Activated naive CD8-positive, alpha-beta T cell treated with anti-CD3 and anti-CD28 coated beads for 36 hours (primary cell): ENCODE results near the gene PRSS22. TPM values are rescaled to one million over a fixed set of nuclear protein-coding genes. Genes with fewer than 3 reads are reported as not detected.

Source experiments
- DNase-seq: peaks from one replicate; pipeline ENCODE4 v3.0.0; 2021
- H3K27ac Mint-ChIP-seq: one replicate; pipeline ENCODE4 v1.8.0; 2022; ENCODE audit warnings: mild to moderate bottlenecking, moderate library complexity, mixed read lengths
- H3K27me3 Mint-ChIP-seq: one replicate; pipeline ENCODE4 v1.8.0; 2022; ENCODE audit warnings: mild to moderate bottlenecking, mixed read lengths
- H3K36me3 Mint-ChIP-seq: one replicate; pipeline ENCODE4 v1.8.0; 2021; ENCODE audit warnings: mild to moderate bottlenecking, mixed read lengths
- H3K4me1 Mint-ChIP-seq: one replicate; pipeline ENCODE4 v1.8.0; 2021; ENCODE audit warnings: mixed read lengths
- H3K4me3 Mint-ChIP-seq: one replicate; pipeline ENCODE4 v1.8.0; 2022; ENCODE audit warnings: mild to moderate bottlenecking, moderate library complexity, mixed read lengths
- H3K9me3 Mint-ChIP-seq: one replicate; pipeline ENCODE4 v1.8.0; 2022; ENCODE audit warnings: mixed read lengths
- total RNA-seq, 2 experiments: library from RNA; stranded (reverse); gene quantifications; one replicate each; pipeline ENCODE4 v1.2.3, GENCODE V29; 2021

PRSS22 gene
- total RNA-seq, 2 experiments from 2014 or later = not detected

DNA sequence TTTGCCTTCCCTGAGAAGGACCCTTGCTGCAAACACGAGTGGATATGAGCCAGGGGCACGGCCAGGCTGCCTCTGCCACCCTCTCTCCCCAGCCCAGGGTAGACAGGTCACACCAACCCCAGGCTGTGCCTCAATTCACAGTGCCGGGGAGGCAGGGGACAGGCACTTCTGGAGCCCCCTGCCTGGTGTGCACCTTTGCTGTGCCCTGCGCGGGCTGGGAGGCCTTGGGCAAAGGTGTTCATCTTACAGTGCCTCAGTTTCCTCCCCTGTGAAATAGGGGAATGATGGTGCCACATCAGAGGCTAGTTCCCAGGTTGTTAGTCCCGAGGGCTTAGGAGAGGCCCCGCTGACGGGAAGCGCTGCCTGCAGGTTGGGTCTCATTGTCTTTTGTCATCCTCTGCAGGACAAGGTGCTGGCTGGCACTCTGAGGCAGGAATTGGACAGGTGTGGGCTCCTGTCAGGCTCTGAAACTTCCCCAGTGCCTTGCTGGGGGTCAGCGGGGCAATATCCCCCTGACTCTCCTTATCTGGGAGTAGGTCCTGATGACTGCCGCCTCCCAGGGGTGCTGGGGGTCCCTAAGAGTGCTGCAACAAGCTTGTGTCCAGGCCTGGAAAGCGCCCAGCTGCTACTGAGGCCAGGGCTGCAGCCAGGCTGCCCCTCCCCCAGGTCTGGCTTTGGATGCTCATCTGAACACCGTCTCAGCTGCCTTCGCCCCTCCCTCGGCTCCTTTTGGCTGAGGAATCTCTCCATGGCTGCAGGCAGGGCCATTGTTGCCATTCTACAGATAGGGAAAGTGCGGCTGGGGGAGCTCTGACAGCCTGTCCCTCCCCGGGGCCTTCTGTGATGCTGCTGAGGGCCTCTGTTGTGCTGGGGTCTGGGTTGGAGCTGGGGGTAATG lies 37.8 kb downstream of the PRSS22 start:
- no peak for DNase-seq
- no peak overlapping the region for H3K27ac Mint-ChIP-seq
- H3K36me3 Mint-ChIP-seq = peaks cover 1% of the 10 kb centered on the region
- no peaks in the 10 kb centered on the region for H3K4me1 Mint-ChIP-seq
- no peak overlapping the region for H3K4me3 Mint-ChIP-seq
- H3K9me3 Mint-ChIP-seq = no peaks in the 10 kb centered on the region
- no peaks in the 10 kb centered on the region for H3K27me3 Mint-ChIP-seq

DNA sequence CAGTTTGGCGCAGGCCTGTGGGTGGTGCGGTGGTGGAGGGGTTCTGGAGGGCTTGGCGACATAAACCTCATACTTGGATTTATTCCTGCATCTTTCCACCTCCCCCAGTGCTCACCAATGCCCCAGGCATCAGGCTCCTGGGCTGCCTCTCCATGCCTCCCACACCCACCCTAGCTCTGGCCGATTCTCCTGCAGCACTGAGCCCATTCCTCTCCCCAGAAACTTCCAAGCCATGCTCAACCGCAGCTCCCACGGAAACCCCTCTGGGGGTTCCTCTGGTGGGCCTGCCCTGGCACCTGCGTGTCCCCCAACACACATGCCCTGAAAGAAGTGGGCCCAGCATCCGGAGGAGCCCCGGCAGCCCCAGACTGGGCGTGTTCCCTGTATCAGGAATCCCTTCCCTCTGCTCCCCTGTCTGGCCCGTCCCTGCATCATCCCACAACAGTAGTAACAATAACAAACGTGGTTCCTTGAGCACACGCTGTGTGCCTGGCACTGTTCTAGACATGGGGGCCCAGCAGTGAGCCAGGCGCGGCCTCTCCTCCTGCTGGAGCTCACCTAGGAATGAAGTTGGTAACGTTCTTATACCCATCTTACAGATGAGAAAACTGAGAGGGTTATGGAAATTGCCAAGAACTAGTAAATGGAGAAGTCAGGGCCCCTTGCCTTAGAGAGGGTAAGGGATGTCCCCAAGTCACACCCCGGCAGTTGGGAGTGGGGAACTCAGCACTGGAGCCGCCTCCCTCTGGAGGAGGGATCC lies 38.6 kb downstream of the PRSS22 start:
- Mint-ChIP-seq H3K4me1 (no peaks in the 10 kb centered on the region), H3K27ac (no peak overlapping the region), H3K36me3 (peaks cover 1% of the 10 kb centered on the region), H3K4me3 (no peak overlapping the region), H3K9me3 (no peaks in the 10 kb centered on the region), H3K27me3 (no peaks in the 10 kb centered on the region)
- DNase-seq = no peak

DNA sequence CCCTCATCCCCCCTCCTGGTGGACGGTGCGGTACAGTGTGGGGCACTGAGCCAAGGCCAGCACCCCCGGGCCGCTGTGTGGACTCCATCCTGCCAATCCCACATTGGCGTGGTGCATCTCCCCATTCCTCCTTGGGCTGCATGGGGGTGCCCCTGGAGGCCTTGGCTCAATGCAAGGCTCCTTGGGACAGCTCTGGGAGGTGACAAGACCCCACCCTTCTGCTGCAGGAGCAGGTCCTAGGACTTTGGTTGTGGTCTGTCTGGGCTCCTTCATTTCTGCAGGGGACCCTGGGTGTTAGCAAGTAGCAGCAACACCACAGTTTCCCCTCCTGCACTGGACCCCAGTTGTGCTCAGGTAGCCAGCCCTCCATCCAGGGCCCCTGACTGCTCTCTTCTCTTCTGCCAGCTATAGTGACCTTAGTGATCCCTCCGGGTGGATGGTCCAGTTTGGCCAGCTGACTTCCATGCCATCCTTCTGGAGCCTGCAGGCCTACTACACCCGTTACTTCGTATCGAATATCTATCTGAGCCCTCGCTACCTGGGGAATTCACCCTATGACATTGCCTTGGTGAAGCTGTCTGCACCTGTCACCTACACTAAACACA lies 39.6 kb downstream of the PRSS22 start:
- H3K4me3 Mint-ChIP-seq = peak overlapping the region; percentile 1
- peaks cover 1% of the 10 kb centered on the region for H3K36me3 Mint-ChIP-seq
- H3K9me3 Mint-ChIP-seq = no peaks in the 10 kb centered on the region
- no peaks in the 10 kb centered on the region for H3K27me3 Mint-ChIP-seq
- DNase-seq = no peak
- no peaks in the 10 kb centered on the region for H3K4me1 Mint-ChIP-seq
- H3K27ac Mint-ChIP-seq = no peak overlapping the region

DNA sequence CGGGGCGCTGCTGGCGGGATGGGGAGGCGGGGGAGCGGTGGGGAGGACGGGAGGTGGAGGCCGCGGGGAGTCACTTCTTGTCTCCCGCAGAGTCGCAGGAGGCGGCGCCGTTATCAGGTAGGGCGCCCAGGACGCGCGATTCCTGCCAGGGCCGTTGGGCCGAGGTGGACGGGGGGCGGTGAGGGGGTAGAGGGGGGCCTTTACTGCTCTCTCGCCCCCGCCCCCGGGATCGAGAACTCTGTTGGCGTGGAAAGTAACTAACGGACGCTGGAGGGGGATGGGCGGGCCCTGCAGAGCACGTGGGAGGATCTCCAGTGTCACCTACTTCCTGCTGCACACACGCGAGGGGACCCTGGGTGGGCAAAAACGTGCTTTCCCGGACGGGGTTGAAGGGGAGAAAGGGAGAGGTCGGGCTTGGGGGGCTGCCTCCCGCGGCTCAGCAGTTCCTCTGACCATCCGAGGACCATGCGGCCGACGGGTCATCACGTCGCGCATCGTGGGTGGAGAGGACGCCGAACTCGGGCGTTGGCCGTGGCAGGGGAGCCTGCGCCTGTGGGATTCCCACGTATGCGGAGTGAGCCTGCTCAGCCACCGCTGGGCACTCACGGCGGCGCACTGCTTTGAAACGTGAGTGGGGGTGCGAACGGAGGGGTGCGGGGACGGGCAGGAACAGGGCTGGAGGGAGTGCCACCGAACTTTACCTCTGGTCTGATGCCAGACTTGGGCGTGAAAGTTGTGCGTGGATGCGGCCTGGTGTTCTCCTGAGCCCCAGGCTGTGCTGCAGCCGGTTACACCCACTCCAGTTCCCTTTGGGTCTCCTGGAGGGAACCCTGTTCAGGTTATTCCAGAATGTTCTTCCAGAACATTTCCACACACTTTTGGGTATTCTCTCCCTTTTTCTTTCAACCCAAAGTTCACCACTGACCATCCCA lies 40.4 kb downstream of the PRSS22 start:
- peak overlapping the region; percentile 74 for H3K4me3 Mint-ChIP-seq
- no peak for DNase-seq
- H3K4me1 Mint-ChIP-seq = no peaks in the 10 kb centered on the region
- H3K27me3 Mint-ChIP-seq = no peaks in the 10 kb centered on the region
- H3K27ac Mint-ChIP-seq = peak overlapping the region; percentile 45
- peaks cover 1% of the 10 kb centered on the region for H3K36me3 Mint-ChIP-seq
- no peaks in the 10 kb centered on the region for H3K9me3 Mint-ChIP-seq

DNA sequence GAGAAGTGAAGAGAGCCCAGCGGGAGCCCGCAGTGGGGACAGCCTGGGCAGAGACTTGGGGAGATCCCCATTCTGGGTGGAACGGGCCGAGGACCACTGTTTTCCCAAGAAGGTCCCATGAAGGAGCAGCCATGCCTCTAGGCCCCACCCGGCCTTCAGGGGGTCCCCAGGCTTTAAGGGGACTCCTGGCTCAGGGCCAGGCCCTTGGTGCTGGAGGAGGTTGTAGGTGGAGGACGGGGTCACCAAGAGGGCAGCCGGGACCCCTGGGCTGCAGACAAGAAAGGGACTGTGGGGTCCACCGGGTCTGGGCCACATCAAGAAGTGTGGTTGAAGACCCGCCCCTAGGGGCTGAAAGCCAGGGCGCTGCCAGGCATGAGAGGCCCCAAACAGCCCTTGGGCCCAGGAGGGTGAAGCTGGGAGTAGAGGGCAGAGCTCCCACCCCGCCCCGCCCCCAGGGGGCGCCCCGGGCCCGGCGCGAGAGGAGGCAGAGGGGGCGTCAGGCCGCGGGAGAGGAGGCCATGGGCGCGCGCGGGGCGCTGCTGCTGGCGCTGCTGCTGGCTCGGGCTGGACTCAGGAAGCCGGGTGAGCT lies 41.1 kb downstream of the PRSS22 start, which contains the start of gene PRSS21:
Gene PRSS21, plus strand, starts transcription at position 487 of the 589 bp plus-strand sequence. Its CDS starts 32 bp downstream, at position 519.
- DNase-seq = peak; percentile 47
- H3K4me1 Mint-ChIP-seq = no peaks in the 10 kb centered on the region
- peak within 1 kb of the TSS; percentile 45 for H3K27ac Mint-ChIP-seq
- H3K36me3 Mint-ChIP-seq = peaks cover 1% of the 10 kb centered on the region
- peak within 1 kb of the TSS; percentile 74 for H3K4me3 Mint-ChIP-seq
- H3K9me3 Mint-ChIP-seq = no peaks in the 10 kb centered on the region
- H3K27me3 Mint-ChIP-seq = peaks cover 3% of the 10 kb centered on the region

DNA sequence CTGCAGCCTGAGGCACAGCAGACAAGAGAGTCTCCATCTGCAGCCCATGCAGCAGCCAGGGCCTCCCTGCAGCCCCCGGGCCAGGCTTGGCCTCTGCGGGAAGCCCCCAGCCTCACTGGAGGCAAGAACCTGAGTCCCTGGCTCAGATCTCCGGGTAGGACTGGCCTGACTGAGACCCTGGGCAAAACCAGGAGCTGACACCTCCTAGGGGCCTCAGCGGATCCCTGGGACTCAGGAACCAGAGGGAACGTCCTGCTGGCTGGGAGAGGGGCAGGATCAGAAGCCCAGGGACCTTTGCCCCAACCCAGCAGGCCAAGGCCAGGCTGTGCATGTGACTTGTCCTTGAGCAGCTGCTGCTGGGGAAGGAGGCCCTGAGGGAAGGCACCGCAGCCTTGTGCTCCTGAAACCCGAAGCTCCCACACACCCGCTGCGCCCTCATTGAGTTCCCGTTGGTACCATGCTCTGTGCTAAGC lies 42.6 kb downstream of the PRSS22 start:
- H3K27ac Mint-ChIP-seq = no peak overlapping the region
- no peak overlapping the region for H3K4me3 Mint-ChIP-seq
- H3K36me3 Mint-ChIP-seq = peaks cover 1% of the 10 kb centered on the region
- H3K9me3 Mint-ChIP-seq = no peaks in the 10 kb centered on the region
- no peak for DNase-seq
- peaks cover 3% of the 10 kb centered on the region for H3K27me3 Mint-ChIP-seq
- no peaks in the 10 kb centered on the region for H3K4me1 Mint-ChIP-seq

DNA sequence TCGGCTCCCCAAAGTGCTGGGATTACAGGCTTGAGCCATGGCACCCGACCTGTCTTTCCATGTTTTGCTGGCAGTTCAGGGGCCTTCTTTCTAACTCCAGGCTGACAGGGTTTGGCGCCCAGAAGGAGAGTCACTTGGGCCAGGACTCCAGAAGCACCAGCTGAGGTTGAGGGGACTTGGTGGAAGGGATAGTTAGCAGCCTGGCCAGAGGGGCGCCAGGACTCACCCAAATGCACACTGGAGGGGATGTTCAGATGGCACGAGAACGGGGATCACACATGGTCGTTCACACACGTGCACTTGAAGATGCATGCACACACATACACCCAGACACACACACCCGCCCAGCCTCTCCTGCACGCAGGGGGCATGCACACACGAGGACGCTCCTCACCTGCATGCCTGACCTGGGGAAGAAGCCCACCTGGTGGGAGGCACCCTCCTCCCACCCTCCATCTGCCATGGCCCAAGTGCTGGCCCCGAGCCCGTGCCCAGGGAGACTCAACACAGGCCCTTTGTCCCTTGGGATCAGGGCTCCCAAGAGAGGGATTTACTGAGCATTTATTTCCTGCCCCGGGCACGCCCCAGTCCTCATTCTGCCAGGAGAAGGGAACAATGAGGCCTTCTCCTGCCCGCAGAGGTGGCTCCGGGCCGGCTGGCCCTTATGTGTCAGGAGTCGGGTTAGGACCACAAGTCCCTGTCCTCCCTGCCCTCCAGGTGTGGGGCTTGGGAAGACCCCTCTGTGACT lies 43.2 kb downstream of the PRSS22 start:
- Mint-ChIP-seq H3K27me3 (peaks cover 3% of the 10 kb centered on the region), H3K27ac (no peak overlapping the region), H3K9me3 (no peaks in the 10 kb centered on the region), H3K4me1 (no peaks in the 10 kb centered on the region), H3K4me3 (no peak overlapping the region), H3K36me3 (peaks cover 1% of the 10 kb centered on the region)
- DNase-seq = no peak

DNA sequence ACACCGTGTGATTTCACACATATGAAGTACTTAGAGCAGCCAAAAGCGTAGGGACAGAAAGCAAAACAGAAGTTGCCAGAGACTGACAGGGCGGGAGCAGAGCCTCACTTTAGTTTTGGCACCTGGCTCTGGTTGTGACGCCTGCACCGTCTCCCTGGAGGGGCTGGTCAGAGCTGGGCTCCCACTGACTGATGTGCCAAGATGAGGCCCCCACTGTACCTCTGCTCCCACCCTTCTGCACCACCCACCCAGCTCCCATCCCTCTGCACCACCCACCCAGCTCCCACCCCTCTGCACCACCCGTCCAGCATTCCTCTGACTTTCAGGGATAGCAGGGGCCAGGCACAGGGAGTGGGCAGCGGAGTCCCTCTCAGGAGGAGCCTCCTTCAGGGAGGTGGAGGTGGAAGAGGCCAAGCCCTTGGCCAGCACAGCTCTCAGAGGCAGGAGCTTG lies 44.2 kb downstream of the PRSS22 start:
- no peak for DNase-seq
- Mint-ChIP-seq H3K36me3 (peaks cover 1% of the 10 kb centered on the region), H3K27ac (no peak overlapping the region), H3K9me3 (no peaks in the 10 kb centered on the region), H3K4me1 (no peaks in the 10 kb centered on the region), H3K27me3 (peaks cover 5% of the 10 kb centered on the region), H3K4me3 (no peak overlapping the region)

DNA sequence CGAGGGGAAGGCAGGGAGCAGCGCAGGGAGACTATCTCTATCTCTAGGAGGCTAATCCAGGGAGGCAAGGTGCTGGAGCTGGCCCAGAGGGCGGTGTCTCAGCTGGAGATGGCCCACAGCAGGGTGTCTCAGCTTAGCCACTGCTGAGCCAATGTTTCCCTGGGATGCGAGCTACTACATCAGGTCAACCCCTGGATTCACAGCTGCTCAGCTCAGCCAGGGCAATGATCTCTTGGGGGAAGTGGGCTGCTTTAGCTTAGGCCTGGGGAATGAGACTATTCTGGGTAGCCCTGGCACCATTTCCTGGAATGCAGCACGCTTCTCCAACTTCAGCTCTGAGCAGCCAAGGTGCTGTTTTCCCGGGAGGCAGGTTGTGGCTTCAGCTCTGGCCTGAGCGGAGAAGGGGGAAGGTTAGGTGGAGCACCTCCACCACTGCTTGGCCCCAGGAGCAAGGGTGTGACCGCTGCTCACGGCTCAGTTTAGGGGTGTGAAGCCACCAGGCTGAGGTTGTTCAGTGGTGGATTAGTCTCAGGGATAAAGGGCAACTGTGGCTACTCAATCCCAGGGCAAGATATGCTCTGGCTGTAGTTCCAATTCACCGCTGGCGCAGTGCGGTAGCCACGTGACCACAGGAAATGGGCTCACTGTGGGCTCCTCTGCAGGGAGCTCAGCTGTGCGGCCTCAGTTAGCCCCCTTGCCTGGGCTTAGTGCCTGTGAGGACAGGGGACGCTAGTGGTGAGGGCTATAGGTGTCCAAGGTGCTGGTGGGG lies 46.1 kb downstream of the PRSS22 start:
- Mint-ChIP-seq H3K4me1 (no peaks in the 10 kb centered on the region), H3K9me3 (no peaks in the 10 kb centered on the region), H3K36me3 (no peaks in the 10 kb centered on the region), H3K27me3 (peaks cover 10% of the 10 kb centered on the region), H3K4me3 (no peak overlapping the region), H3K27ac (no peak overlapping the region)
- DNase-seq = no peak

DNA sequence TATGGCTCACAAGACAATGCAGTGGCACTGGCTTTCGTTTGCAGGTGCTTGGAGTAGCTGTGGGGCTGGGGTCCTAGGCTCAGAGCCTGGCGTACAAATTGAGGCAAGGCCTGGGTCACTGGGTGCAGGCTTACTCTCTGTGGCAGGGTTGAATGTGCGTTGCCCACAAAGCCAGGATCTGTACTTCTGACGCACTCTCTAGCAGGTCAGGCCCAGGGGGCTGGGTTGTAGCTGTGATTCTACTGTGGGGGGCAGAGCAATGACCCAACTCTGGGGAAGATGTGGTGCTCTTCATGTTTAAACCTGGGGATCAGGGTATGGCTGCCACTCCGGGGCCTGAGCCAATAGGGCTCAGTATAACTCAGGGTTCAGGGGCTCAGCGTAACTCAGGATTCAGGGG lies 47.3 kb downstream of the PRSS22 start:
- Mint-ChIP-seq H3K27ac (no peak overlapping the region), H3K36me3 (no peaks in the 10 kb centered on the region), H3K27me3 (peaks cover 10% of the 10 kb centered on the region), H3K4me1 (no peaks in the 10 kb centered on the region), H3K4me3 (no peak overlapping the region), H3K9me3 (no peaks in the 10 kb centered on the region)
- DNase-seq = no peak

DNA sequence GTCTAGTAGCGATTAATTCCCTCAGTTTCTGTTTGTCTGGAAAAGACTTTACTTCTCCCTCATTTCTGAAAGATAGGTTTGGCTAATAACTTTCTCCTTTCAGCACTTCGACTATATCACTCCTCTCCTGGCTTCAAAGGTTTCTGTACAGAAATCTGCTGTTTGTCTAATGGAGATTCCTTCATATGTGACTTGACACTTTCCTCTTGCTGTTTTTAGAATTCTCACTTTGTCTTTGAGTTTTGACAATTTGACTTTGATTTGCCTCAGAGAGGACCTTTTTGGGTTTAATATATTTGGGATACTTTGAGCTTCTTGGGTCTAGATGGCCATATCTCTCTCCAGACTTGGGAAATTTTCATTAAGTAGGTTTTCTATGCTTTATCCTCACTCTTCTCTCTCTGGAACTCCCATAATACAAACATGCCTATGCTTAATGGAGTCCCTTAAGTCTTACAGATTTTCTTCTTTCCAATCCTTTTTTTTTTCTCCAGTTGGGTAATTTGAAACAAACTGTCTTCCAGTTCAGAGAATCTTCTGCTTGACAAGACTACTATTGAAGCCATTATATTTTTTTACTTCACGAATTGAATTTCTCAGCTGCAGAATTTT lies 48.7 kb downstream of the PRSS22 start:
- no peaks in the 10 kb centered on the region for H3K4me1 Mint-ChIP-seq
- H3K9me3 Mint-ChIP-seq = peaks cover 2% of the 10 kb centered on the region
- no peak for DNase-seq
- no peak overlapping the region for H3K27ac Mint-ChIP-seq
- H3K27me3 Mint-ChIP-seq = peaks cover 10% of the 10 kb centered on the region
- H3K4me3 Mint-ChIP-seq = no peak overlapping the region
- no peaks in the 10 kb centered on the region for H3K36me3 Mint-ChIP-seq

DNA sequence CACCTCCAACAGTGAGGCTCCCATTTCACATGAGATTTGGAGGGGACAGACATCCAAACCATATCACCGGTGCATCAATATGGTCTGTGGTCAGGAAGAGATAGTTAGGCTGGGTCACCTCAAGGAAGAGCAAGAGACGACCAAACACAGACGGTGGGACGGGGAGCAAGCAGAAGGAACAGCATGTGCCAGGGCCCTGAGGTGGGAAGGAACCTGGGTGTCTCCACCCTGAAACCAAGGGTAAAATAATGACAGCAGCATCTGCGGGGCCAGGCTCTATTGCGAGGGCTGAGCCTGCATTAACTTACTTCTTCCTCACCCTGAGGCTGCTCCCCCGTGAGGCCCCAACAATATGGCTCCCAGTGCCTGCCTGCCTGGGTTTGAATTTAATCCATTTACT lies 49.8 kb downstream of the PRSS22 start:
- H3K4me1 Mint-ChIP-seq = no peaks in the 10 kb centered on the region
- H3K27ac Mint-ChIP-seq = no peak overlapping the region
- H3K4me3 Mint-ChIP-seq = no peak overlapping the region
- peaks cover 10% of the 10 kb centered on the region for H3K27me3 Mint-ChIP-seq
- H3K36me3 Mint-ChIP-seq = no peaks in the 10 kb centered on the region
- DNase-seq = no peak
- H3K9me3 Mint-ChIP-seq = peaks cover 11% of the 10 kb centered on the region
